ENCODE results near the gene DOK7. TPM values are rescaled to one million over a fixed set of nuclear protein-coding genes. Genes with fewer than 3 reads are reported as not detected.

The DOK7 gene
- total RNA-seq, 2 donors from 2014 or later: 0.80 to 1.5 TPM

DNA sequence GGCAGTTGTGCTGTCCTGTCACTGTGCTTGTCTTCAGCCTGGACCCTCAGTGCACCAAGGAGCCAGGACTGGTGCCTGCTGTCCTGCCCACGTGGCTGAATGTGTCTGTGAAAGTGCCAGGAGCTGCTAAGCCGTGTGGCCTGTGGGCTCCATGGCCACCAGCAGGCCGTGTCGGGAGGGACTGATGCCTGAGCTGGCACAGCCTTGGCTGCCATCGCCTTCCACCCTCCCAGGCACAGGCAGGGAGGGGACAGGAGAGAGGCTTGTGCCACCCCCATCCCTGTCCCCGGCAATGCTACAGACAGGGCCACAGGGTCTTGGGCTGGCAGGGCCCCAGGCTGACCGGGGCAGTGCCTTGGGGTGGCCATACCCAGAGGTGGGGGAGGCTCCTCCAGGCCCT lies 24.8 kb downstream of the DOK7 start:
- no peak overlapping the region for H3K27ac ChIP-seq
- H3K9me3 ChIP-seq: no peaks in the 10 kb centered on the region
- H3K9ac ChIP-seq (ENCODE audit: low read depth in 2 of 2, low read length in 2 of 2): no peak overlapping the region
- no peak overlapping the region for H3K4me3 ChIP-seq
- no peaks in the 10 kb centered on the region for H3K36me3 ChIP-seq
- DNase-seq: no peak
- intact Hi-C loops (cut with DNase I): no loop called here
- peaks cover 22% of the 10 kb centered on the region for H3K27me3 ChIP-seq
- peaks cover 8% of the 10 kb centered on the region for H3K4me1 ChIP-seq
- TF ChIP-seq, protein P1, sequence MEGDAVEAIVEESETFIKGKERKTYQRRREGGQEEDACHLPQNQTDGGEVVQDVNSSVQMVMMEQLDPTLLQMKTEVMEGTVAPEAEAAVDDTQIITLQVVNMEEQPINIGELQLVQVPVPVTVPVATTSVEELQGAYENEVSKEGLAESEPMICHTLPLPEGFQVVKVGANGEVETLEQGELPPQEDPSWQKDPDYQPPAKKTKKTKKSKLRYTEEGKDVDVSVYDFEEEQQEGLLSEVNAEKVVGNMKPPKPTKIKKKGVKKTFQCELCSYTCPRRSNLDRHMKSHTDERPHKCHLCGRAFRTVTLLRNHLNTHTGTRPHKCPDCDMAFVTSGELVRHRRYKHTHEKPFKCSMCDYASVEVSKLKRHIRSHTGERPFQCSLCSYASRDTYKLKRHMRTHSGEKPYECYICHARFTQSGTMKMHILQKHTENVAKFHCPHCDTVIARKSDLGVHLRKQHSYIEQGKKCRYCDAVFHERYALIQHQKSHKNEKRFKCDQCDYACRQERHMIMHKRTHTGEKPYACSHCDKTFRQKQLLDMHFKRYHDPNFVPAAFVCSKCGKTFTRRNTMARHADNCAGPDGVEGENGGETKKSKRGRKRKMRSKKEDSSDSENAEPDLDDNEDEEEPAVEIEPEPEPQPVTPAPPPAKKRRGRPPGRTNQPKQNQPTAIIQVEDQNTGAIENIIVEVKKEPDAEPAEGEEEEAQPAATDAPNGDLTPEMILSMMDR (IDR thresholded peaks at IDR 0.05): no peak

DNA sequence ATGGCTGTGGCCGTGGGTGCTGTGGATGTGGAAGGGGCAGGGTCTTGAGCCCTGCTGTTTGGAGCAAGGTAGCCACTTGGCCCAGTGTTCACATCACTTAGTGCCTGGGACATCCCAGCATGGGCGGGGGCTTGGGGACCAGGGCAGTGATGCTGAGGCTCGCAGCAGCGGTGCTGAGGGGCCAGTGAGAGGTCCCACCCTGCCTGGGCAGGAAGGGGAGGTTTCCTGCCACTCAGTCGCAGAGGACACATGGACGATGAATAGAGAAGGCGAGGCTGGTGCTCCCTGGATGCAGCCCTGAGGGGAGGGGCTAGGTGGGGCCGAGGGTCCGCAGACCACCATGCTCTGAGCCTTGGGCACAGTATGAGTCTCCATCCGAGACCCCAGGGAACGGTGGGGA lies 25.7 kb downstream of the DOK7 start:
- H3K4me3 ChIP-seq: no peak overlapping the region
- intact Hi-C loops (cut with DNase I): no loop called here
- no peak overlapping the region for H3K27ac ChIP-seq
- H3K9me3 ChIP-seq: no peaks in the 10 kb centered on the region
- TF ChIP-seq, protein P1 (IDR thresholded peaks at IDR 0.05): no peak
- H3K4me1 ChIP-seq: peaks cover 8% of the 10 kb centered on the region
- H3K36me3 ChIP-seq: no peaks in the 10 kb centered on the region
- DNase-seq: no peak
- peaks cover 21% of the 10 kb centered on the region for H3K27me3 ChIP-seq
- no peak overlapping the region for H3K9ac ChIP-seq (ENCODE audit: low read depth in 2 of 2, low read length in 2 of 2)

DNA sequence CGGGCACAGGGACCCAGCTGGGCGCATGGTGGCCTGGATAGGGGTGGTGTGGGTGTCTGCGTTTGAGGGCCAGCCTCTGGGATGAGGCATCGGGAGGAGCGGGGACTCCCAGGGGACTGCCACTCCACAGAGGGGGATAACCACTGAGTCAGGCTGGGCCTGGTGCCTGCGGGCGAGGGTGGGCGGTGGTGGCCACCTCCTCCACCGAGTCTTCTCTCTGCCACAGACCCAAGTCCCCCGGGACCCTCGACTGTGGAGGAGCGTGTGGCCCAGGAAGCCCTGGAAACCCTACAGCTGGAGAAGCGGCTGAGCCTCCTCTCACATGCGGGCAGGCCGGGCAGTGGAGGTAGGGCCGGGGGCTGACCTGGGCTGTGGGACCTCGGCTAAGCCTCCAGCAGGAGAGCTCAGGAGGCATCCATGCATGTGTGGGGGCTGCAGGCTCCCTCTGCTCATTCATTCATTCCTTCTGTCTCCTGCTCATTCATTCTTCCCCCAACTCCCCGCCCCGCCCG lies 26.4 kb downstream of the DOK7 start:
- H3K27me3 ChIP-seq: peaks cover 14% of the 10 kb centered on the region
- H3K27ac ChIP-seq: no peak overlapping the region
- H3K36me3 ChIP-seq: no peaks in the 10 kb centered on the region
- TF ChIP-seq, protein P1 (IDR thresholded peaks at IDR 0.05): no peak
- no peak for DNase-seq
- no peak overlapping the region for H3K9ac ChIP-seq (ENCODE audit: low read depth in 2 of 2, low read length in 2 of 2)
- intact Hi-C loops (cut with DNase I): no loop called here
- no peaks in the 10 kb centered on the region for H3K9me3 ChIP-seq
- H3K4me3 ChIP-seq: no peak overlapping the region
- H3K4me1 ChIP-seq: peaks cover 4% of the 10 kb centered on the region

DNA sequence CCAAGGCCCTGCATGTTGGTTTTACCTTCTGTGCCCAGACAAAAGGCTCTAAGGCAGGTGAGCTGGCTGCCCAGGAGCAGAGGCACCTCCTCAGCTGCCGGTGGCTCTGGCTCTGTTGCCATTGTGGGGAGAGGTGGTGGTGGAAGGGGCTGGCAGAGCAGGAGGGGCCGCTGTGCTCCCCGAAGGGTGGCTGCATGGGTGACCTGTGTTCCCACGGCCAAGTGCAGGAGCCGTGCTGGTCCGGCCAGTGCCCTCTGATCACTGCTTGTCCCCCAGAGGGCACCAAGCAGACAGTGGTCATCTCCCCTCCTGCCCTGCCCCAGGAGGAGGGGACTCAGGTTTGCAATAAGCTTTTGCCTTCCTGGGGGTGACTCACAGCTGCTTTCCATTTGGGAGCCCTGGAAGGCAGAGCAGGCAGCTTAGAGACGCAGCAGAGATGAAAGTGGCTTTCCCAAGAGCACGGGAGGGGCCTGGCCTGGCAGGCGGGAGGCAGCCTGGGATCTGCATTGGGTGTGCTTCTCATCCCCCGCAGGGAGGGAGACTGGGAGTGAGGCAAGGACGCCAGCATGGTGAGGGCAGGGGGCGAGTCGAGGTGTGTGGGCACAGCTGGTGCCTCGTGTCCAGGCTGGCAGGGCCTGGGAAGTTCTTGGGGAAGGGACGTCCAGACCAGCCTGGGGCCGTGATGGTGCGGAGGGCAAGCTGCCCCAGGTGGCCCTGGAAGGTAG lies 28.7 kb downstream of the DOK7 start:
- no peak overlapping the region for H3K4me3 ChIP-seq
- TF ChIP-seq, protein P1 (IDR thresholded peaks at IDR 0.05): no peak
- no peak overlapping the region for H3K9ac ChIP-seq (ENCODE audit: low read depth in 2 of 2, low read length in 2 of 2)
- intact Hi-C loops (cut with DNase I): no loop called here
- no peak for DNase-seq
- no peaks in the 10 kb centered on the region for H3K9me3 ChIP-seq
- H3K27me3 ChIP-seq: no peaks in the 10 kb centered on the region
- no peaks in the 10 kb centered on the region for H3K4me1 ChIP-seq
- no peaks in the 10 kb centered on the region for H3K36me3 ChIP-seq
- H3K27ac ChIP-seq: no peak overlapping the region

DNA sequence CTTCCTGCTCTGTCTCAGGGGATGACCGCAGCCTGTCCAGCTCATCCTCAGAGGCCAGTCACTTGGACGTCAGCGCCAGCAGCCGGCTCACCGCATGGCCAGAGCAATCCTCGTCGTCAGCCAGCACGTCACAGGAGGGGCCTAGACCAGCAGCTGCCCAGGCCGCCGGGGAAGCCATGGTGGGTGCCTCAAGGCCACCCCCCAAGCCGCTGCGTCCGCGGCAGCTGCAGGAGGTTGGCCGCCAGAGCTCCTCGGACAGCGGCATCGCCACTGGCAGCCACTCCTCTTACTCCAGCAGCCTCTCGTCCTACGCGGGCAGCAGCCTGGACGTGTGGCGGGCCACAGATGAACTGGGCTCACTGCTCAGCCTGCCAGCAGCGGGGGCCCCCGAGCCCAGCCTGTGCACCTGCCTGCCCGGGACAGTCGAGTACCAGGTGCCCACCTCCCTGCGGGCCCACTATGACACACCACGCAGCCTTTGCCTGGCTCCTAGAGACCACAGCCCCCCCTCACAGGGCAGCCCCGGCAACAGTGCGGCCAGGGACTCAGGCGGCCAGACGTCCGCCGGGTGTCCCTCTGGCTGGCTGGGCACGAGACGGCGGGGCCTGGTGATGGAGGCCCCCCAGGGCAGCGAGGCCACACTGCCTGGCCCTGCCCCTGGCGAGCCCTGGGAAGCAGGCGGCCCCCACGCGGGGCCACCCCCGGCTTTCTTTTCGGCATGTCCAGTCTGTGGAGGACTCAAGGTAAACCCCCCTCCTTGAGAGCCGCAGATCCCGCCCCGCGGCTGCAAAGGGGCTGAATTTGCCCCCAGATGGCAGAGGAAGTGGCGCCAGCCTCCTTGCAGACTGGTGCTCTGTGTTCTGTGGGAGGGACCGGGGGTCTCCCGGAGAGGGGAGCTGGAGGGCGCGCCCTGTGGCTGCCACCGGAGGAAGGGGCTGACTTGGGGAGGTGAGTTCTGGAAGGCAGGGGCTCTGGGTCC lies 29.9 kb downstream of the DOK7 start:
- no peak overlapping the region for H3K4me3 ChIP-seq
- no peak overlapping the region for H3K9ac ChIP-seq (ENCODE audit: low read depth in 2 of 2, low read length in 2 of 2)
- H3K27me3 ChIP-seq: no peaks in the 10 kb centered on the region
- H3K4me1 ChIP-seq: no peaks in the 10 kb centered on the region
- TF ChIP-seq, protein P1 (IDR thresholded peaks at IDR 0.05): no peak
- H3K36me3 ChIP-seq: no peaks in the 10 kb centered on the region
- no peaks in the 10 kb centered on the region for H3K9me3 ChIP-seq
- intact Hi-C loops (cut with DNase I): no loop called here
- no peak for DNase-seq
- no peak overlapping the region for H3K27ac ChIP-seq
